HG03097 (cell line): ENCODE measurements around the gene SMIM12.

Experiments used
- ATAC-seq: cut with Tn5 transposase; IDR thresholded peaks from one replicate; pipeline ENCODE4 v1.9.1; 2021; ENCODE audit not compliant: unreplicated experiment, low FRiP score

Gene SMIM12

GRCh38 chr1:34874296-34874952 lies 14.9 kb upstream of the SMIM12 start:
- no peak for ATAC-seq

DNA sequence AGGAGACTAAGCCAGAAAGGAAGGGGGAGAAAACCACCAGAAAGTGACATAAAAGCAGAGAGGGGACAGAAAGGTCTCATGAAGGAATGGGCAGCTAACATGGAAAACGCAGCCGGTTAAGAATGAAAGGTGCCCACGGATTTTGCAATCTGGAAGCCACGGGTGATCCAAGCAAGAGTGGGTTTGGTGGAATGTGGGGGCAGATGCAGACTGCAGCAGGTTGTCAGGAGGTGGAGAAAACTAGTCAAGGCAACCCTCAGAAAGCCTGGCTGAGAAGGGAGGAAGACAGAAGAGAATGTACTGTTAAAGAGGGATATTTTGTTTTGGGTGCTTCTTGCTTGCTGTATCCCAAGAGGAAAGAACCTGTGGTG lies 12.6 kb upstream of the SMIM12 start:
- ATAC-seq, result no peak

DNA sequence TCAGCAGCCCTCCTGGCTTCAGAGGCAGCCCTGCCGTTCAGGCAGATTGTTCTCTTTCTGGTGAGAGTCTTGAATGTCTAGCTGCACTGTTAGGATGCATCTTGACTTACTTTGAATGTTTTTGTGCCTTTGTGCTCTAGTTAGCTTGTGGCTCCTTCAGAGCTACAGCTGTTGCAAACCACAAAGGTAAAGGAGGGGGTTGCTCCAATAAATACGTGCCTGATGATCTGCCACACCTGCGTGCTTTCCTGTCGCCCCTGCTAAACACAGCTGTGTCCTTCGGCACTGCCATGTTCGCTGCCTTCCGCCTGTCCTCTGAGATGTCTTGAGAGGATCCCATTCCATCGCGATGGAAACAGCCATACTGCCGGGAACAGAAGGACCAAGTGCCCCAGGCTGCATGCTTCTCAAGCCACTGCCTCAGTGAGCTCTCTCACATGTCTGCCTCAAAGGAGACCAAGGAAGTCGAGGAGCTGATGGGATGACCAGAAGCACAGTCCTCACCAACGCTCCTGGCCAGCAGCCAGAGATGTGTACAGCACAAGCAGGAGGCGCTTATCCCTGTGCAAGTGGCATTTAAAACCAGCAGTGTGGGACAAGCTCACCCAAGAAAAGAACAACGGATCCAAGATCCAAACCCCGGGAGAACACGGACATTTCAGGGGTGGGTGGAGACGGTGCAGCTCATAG lies 12.0 kb upstream of the SMIM12 start:
- no peak for ATAC-seq

- ATAC-seq, result no peak
Measured at GRCh38 chr1:34870395-34870794, 10.8 kb upstream of the SMIM12 start.

DNA sequence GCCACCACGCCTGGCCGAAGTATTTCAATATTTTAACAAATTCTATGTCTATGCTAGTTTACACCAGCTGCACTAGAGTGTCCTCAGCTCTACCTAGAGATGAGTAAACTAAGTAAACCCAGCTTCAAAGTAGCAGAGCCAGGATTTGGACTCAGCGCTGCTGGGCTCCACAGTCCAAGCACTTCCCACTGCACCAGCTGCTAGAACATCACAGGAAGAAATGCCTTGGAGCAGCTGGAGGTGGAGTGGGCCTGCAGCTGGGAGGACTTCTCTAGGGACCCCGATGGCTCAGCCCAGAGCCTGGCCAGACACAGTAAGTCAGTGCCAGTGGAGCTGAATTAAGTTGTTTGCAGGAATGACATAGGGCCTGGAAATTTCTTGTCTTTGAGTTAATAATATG lies 10.2 kb upstream of the SMIM12 start:
- ATAC-seq, result no peak

GRCh38 chr1:34868230-34869049 lies 8.9 kb upstream of the SMIM12 start:
- ATAC-seq, result no peak

DNA sequence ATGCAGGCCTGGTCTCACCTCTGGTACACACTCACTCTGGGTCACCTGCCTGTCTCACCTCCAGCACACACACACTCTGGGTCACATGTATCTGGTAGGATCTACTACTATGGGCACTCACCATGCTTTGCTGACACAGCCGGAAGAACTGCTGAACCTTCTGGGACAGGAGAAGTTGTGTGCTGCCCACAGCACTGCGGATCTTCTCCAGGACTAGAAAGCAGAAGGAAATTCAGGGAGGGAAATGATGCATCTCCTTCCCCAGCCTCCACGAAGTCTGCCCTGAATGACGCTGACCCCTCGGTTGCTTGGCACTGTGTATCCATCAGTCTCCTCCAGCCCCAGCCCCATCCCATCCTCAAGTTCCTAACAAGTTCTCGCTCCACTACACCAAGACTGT lies 7.9 kb upstream of the SMIM12 start:
- ATAC-seq, result no peak

DNA sequence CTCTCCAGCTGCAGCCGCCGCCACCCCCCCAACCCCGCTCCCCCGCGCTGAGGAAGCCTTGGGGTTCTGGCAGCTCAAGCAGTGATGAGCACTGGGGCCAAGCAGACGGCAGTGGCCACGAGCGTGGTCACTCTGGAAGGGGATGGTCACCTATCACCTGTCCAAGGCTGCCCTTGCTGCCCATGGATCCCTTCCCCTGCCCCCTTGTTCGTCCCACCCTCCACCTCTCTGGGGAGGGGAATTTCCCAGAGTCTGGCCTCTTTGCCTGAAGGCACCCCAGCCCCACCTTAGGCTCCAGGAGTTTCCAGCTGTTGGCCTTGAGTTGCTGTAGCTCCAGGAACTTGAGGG lies 7.2 kb upstream of the SMIM12 start:
- ATAC-seq, result no peak

- ATAC-seq, result peak; percentile 56
Measured at GRCh38 chr1:34865981-34866761, 6.6 kb upstream of the SMIM12 start.

GRCh38 chr1:34865573-34865972 lies 6.0 kb upstream of the SMIM12 start:
- ATAC-seq, result no peak

- ATAC-seq, result no peak
Measured at GRCh38 chr1:34864759-34865158, 5.2 kb upstream of the SMIM12 start.

GRCh38 chr1:34863501-34863900 lies 4.0 kb upstream of the SMIM12 start:
- no peak for ATAC-seq

DNA sequence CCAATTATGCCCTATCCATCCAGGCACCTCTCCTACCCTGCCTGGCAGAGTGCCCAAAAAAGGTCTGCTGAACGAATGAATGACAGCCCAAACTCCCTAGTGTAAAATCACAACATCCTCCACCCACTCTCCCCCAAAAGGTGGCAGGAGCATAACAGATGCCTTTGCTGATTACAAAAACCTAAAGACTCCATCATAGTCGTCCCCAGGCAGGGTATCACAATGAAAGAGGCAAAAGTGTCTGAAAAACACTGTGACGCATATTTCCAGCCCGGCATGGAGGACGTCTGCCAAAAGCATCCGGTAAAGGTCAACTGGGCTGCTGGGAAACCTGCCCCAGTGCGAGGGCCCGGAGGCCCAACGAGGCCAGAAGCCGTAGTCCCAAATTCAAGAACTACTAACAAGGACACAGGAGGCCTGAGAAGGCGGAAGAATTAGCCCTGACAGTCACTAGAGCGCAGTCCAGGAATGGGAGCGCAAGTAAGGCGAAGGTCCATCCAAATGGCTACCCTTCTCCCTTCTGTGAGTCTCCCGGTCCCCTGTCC lies 576 bp downstream of the SMIM12 start:
- peak; percentile 13 for ATAC-seq

DNA sequence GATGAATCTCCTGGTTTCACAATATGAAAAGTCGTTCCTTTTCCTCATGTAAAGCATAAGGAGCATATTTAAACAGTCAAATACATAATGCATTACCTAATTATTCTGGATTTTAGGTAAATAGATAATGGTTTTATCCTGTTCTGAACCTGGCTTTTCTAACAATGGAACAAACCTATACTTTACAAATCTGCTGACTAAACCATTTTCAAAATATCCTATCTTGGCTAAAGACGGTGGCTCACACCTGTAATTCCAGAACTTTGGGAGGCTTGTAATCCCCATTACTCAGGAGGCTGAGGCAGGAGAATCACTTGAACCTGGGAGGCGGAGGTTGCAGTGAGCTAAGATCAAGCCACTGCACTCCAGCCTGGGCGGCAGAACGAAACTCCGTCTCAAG lies 2.9 kb downstream of the SMIM12 start:
- ATAC-seq, result no peak

GRCh38 chr1:34852677-34853217 lies 6.8 kb downstream of the SMIM12 start:
- peak; percentile 92 for ATAC-seq

DNA sequence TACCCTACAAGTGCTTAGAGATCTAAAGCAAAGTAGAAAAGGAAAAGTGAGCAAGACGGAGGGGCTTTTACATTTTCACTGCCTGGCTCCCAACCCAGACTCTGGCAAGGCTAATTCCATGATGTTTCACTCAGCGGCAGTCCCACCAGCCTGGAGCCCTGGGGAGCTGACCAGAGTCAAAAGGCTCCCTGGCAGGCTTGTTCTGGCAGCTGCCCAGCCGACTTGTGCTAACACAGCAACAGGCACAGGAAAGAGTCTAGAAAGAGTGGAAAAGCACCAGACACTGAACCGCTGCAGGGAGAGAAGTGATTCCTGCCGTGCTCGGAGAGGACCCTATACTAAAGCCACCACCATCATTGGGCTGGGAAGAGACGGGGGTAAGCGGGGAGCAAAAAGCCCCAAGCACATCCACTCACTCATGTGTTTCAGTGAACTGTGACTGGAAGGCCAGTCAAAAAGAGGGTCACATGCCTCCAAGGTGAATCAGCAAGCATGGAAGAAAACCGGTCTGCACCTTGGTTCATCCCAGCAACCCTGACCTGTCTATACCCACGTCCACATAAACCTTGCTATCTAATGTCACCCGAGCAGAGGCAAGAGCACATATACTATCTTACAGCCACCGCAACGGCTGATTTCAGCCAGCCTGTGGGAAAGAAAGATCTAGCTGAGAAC lies 8.0 kb downstream of the SMIM12 start:
- ATAC-seq, result no peak

DNA sequence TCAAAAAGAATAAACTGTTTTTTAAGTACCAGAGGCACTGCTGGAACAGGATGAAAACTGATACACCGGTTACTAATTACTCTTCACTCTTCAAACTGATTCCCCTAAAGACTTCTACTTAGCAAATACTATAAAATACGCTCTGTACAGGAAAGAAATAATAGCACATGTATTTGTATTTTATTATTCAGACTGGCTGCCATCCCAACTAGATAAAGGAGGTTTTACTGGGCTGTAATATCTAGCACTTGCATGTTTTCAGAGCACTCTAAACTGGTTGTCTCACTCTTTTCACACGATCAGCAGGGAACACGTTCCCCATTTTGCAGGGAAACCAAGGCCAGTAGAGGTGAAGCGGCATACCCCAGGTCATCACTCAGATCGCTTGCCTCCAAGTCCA lies 9.2 kb downstream of the SMIM12 start:
- ATAC-seq, result no peak

GRCh38 chr1:34847094-34847493 lies 12.5 kb downstream of the SMIM12 start:
- no peak for ATAC-seq

DNA sequence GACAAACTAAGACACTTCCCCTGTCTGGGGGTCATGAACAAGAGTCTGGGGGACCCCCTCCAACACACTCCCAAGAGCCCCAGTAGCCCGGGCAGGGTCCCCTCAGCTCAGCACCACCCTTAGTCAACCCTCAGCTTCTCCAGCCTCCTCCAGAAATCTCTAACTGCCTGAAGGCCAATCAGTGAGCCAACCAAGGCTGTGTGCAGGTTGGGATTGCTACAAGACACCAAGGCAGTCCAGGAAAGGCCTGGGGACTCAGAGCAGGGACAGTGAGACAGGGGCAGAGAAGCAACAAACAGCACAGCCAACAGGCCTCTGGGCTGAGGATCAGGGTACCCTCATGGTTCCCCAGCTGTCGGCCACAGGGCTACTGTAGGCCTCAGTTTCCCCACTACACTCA lies 13.3 kb downstream of the SMIM12 start:
- ATAC-seq, result no peak
